ES-I3 (cell line): Measurements from ENCODE around the gene TGFB3.

ENCODE experiments used
- H3K36me3 ChIP-seq: 2 replicates; pipeline ENCODE4 v1.6.1; 2013; ENCODE audit warnings: mild to moderate bottlenecking, low read length, control low read depth, moderate library complexity; ENCODE audit not compliant: insufficient read depth
- H3K4me1 ChIP-seq: 2 replicates; pipeline ENCODE4 v1.6.1; 2013; ENCODE audit warnings: mild to moderate bottlenecking, control low read depth, low read length; ENCODE audit not compliant: insufficient read depth
- H3K9ac ChIP-seq: 2 replicates; pipeline ENCODE4 v1.6.1; 2013; ENCODE audit warnings: low read depth, mild to moderate bottlenecking, low read length, moderate library complexity
- H3K9me3 ChIP-seq: 2 replicates; pipeline ENCODE4 v1.6.1; 2013; ENCODE audit warnings: mild to moderate bottlenecking, low read length, moderate library complexity; ENCODE audit not compliant: control insufficient read depth, insufficient read depth

TGFB3 gene

GRCh38 chr14:75980856-75981255, 939 bp downstream of the TGFB3 start:
- H3K9me3 ChIP-seq: no peaks in the 10 kb centered on the region
- H3K4me1 ChIP-seq: peaks cover 18% of the 10 kb centered on the region; the same call in 1 of the 2 replicates
- no peak overlapping the region for H3K9ac ChIP-seq
- no peaks in the 10 kb centered on the region for H3K36me3 ChIP-seq

GRCh38 chr14:75979648-75980565, 1.9 kb downstream of the TGFB3 start:
- H3K9me3 ChIP-seq: no peaks in the 10 kb centered on the region
- H3K4me1 ChIP-seq: peaks cover 18% of the 10 kb centered on the region; the same call in 1 of the 2 replicates
- no peak overlapping the region for H3K9ac ChIP-seq

GRCh38 chr14:75979071-75979571, 2.7 kb downstream of the TGFB3 start:
- H3K4me1 ChIP-seq: peaks cover 18% of the 10 kb centered on the region; the same call in 1 of the 2 replicates
- no peaks in the 10 kb centered on the region for H3K36me3 ChIP-seq
- H3K9ac ChIP-seq: no peak overlapping the region
- H3K9me3 ChIP-seq: no peaks in the 10 kb centered on the region

More at GRCh38 chr14:75979648-75980565, 1.9 kb downstream of the TGFB3 start:
- H3K36me3 ChIP-seq: no peaks in the 10 kb centered on the region

DNA sequence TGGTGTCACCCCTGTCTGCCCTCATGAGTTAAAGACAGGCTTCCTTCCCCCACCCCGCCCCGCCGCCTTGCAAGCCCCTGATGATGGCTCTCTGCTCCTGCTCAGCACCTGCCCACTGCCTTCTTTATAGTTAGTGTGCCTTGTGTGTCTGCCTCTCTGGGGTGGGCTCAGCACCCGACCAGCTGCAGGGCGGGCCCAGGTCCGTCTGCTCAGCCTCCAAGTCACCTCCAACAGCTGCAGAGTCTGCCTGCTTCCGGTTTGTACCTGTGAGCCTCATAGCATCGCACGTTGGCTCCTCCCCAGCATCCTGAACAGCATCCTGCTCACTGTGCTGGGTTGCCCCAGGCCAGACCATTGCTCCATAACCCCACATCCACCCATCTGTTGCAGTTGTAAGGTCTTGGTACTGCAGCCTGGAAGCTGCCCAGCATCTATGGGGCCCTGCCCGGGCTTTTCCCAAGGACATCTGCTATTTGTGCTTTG, 3.5 kb downstream of the TGFB3 start:
- no peaks in the 10 kb centered on the region for H3K36me3 ChIP-seq
- H3K4me1 ChIP-seq: peaks cover 18% of the 10 kb centered on the region; the same call in 1 of the 2 replicates
- H3K9ac ChIP-seq: no peak overlapping the region
- no peaks in the 10 kb centered on the region for H3K9me3 ChIP-seq

DNA sequence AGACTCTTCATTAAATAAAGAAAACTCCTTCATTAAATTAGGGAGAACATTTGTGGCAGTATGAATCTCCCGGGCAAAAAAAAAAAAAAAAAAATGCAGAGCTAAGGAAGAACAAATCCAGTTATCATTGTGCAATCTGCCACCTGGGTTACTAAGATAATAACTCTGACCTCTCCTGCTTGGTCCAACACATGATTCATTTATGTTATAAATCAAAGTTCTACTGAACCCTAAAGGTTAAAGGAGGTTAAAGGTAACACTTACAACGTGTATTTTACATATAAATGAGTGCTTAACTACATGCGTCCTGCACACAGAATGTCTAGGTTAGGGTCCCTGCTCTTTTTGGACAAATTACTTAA, 4.2 kb downstream of the TGFB3 start:
- no peaks in the 10 kb centered on the region for H3K36me3 ChIP-seq

GRCh38 chr14:75976826-75977581, 4.8 kb downstream of the TGFB3 start:
- Histone ChIP-seq H3K36me3 (no peaks in the 10 kb centered on the region), H3K9ac (no peak overlapping the region), H3K9me3 (no peaks in the 10 kb centered on the region), H3K4me1 (peaks cover 14% of the 10 kb centered on the region; the same call in 1 of the 2 replicates)

More for the DNA sequence above, 4.2 kb downstream of the TGFB3 start:
- H3K4me1 ChIP-seq: peaks cover 14% of the 10 kb centered on the region; the same call in 1 of the 2 replicates
- H3K9ac ChIP-seq: no peak overlapping the region
- H3K9me3 ChIP-seq: no peaks in the 10 kb centered on the region

DNA sequence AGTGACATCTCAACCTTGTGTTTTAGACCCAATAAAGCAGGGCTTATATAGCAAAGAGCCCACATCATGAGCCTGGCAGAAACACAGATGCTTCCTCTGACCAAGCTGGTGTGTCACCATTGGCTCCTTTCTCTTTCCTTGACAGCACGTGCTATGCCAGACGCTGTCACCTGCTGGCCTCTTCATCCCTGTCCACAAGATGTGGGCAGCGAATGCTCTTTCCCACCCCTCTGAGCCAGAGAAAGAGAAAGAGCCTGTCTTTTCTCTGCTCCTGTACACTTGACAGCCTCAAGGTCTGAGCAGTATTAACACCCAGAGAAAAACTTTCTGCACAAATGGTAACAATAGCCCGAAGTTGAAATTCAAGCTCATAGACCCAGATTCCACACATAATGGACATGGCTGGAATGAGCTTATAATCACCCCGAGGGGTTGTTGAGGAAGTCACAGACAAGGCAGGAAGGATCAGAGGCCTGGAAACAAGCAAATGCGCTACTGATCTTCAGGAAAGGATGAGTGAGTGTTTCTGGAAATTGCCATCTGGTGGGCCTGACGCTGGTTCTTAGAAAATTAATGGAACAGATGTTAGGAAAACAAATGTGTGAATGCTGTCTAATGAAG, 8.9 kb downstream of the TGFB3 start:
- Histone ChIP-seq H3K36me3 (no peaks in the 10 kb centered on the region), H3K9me3 (no peaks in the 10 kb centered on the region), H3K9ac (no peak overlapping the region), H3K4me1 (peaks cover 11% of the 10 kb centered on the region; the same call in 1 of the 2 replicates)

- H3K4me1 ChIP-seq: peaks cover 1% of the 10 kb centered on the region; the same call in 1 of the 2 replicates
- no peaks in the 10 kb centered on the region for H3K36me3 ChIP-seq
- H3K9ac ChIP-seq: no peak overlapping the region
- no peaks in the 10 kb centered on the region for H3K9me3 ChIP-seq
Observed at GRCh38 chr14:75971509-75971908, 10.3 kb downstream of the TGFB3 start.

DNA sequence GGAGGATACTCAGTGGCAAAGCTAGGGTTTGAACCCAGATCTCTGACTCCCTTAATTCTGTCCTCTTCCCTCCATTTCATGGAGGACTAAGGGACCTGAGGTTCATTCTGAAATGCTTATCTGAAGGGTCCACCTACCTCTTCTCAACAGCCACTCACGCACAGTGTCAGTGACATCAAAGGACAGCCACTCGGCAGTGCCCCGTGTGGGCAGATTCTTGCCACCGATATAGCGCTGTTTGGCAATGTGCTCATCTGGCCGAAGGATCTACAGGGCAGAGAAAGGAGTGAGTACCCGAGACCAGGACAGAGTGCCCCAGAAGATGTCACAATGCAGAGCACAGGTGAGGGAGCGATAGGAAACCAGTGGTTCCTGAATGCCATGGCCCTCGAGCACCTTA, 10.8 kb downstream of the TGFB3 start:
- no peaks in the 10 kb centered on the region; the same call in 1 of the 2 replicates for H3K4me1 ChIP-seq
- H3K9ac ChIP-seq: no peak overlapping the region
- no peaks in the 10 kb centered on the region for H3K9me3 ChIP-seq
- H3K36me3 ChIP-seq: no peaks in the 10 kb centered on the region

GRCh38 chr14:75969891-75970290, 11.9 kb downstream of the TGFB3 start:
- no peak overlapping the region for H3K9ac ChIP-seq
- no peaks in the 10 kb centered on the region for H3K36me3 ChIP-seq
- H3K4me1 ChIP-seq: no peaks in the 10 kb centered on the region; the same call in 1 of the 2 replicates
- H3K9me3 ChIP-seq: no peaks in the 10 kb centered on the region

GRCh38 chr14:75969126-75969525, 12.7 kb downstream of the TGFB3 start:
- no peaks in the 10 kb centered on the region; the same call in 1 of the 2 replicates for H3K4me1 ChIP-seq
- no peak overlapping the region for H3K9ac ChIP-seq
- H3K36me3 ChIP-seq: no peaks in the 10 kb centered on the region
- no peaks in the 10 kb centered on the region for H3K9me3 ChIP-seq

- Histone ChIP-seq H3K9me3 (no peaks in the 10 kb centered on the region), H3K36me3 (no peaks in the 10 kb centered on the region), H3K9ac (no peak overlapping the region), H3K4me1 (no peaks in the 10 kb centered on the region; the same call in 1 of the 2 replicates)
Observed at GRCh38 chr14:75968456-75968855, 13.3 kb downstream of the TGFB3 start.

DNA sequence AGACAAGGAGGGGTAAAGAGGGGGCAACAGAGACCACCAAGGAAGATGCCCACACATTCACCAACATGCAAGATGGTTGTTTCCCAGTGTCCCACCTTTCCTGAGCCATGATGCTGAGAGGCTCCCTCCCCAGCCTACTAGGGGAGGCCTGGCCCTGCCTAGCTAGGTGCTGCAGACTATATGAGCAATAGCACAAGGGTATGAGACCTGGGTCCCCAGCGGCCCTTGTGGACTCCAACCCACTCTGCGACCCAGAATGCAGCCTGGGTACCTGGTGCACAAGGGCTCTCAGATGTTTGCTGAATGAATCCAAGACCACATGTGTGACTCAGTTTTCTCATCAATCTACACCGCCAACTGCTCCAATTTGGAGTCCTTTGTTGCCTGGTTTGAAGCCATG, 13.9 kb downstream of the TGFB3 start:
- H3K9ac ChIP-seq: no peak overlapping the region
- no peaks in the 10 kb centered on the region; the same call in 1 of the 2 replicates for H3K4me1 ChIP-seq
- H3K9me3 ChIP-seq: no peaks in the 10 kb centered on the region
- H3K36me3 ChIP-seq: no peaks in the 10 kb centered on the region

- no peaks in the 10 kb centered on the region for H3K36me3 ChIP-seq
- no peak overlapping the region for H3K9ac ChIP-seq
- H3K4me1 ChIP-seq: no peaks in the 10 kb centered on the region
- H3K9me3 ChIP-seq: no peaks in the 10 kb centered on the region
Observed at GRCh38 chr14:75961662-75962061, 20.1 kb downstream of the TGFB3 start.
